H9 (cell line): ENCODE data around the gene RRP36. TPM values are rescaled to one million over a fixed set of nuclear protein-coding genes. Genes with fewer than 3 reads are reported as not detected.

ENCODE experiments used
- DNase-seq: peaks from one replicate; pipeline ENCODE4 v3.0.0-alpha.2; 2017
- H2AFZ ChIP-seq: one replicate; pipeline ENCODE4 v1.6.1; 2013; ENCODE audit warnings: mild to moderate bottlenecking, low read length, control low read depth, moderate library complexity
- H2AK5ac ChIP-seq: 2 replicates; pipeline ENCODE4 v1.6.1; 2013; ENCODE audit warnings: low read length, control low read depth, mixed read lengths; ENCODE audit not compliant: insufficient read length
- H2BK120ac ChIP-seq: one replicate; pipeline ENCODE4 v1.6.1; 2013; ENCODE audit warnings: low read depth, mild to moderate bottlenecking, low read length, control low read depth, inconsistent platforms; ENCODE audit not compliant: poor library complexity, severe bottlenecking
- H2BK12ac ChIP-seq: 2 replicates; pipeline ENCODE4 v1.6.1; 2013; ENCODE audit warnings: low read length, control low read depth, mixed read lengths, low read depth; ENCODE audit not compliant: insufficient read length
- H2BK15ac ChIP-seq: 2 replicates; pipeline ENCODE4 v1.6.1; 2013; ENCODE audit warnings: low read depth, low read length, control low read depth
- H2BK20ac ChIP-seq: one replicate; pipeline ENCODE4 v1.6.1; 2013; ENCODE audit warnings: low read depth, mild to moderate bottlenecking, low read length, control low read depth, inconsistent platforms; ENCODE audit not compliant: poor library complexity, severe bottlenecking
- H2BK5ac ChIP-seq: 2 replicates; pipeline ENCODE4 v1.6.1; 2013; ENCODE audit warnings: low read length, control low read depth, mixed read lengths; ENCODE audit not compliant: insufficient read length
- H3K14ac ChIP-seq: 2 replicates; pipeline ENCODE4 v1.6.1; 2013; ENCODE audit warnings: low read length, control low read depth; ENCODE audit not compliant: insufficient read depth
- H3K18ac ChIP-seq: 2 replicates; pipeline ENCODE4 v1.6.1; 2013; ENCODE audit warnings: low read depth, mild to moderate bottlenecking, mixed read lengths, low read length, control low read depth; ENCODE audit not compliant: insufficient read length
- H3K23ac ChIP-seq: 2 replicates; pipeline ENCODE4 v1.6.1; 2013; ENCODE audit warnings: low read length, control low read depth, mixed read lengths, low read depth; ENCODE audit not compliant: insufficient read length
- H3K23me2 ChIP-seq: 2 replicates; pipeline ENCODE4 v1.6.1; 2013; ENCODE audit warnings: low read depth, mild to moderate bottlenecking, mixed read lengths, low read length, control low read depth; ENCODE audit not compliant: insufficient read length, poor library complexity, severe bottlenecking
- H3K27ac ChIP-seq: 2 replicates; pipeline ENCODE4 v1.5.1; 2013; ENCODE audit warnings: low read length, control low read depth, mixed read lengths, low read depth; ENCODE audit not compliant: insufficient read length
- H3K27me3 ChIP-seq: 2 replicates; pipeline ENCODE4 v1.6.1; 2013; ENCODE audit warnings: low read length, control low read depth, inconsistent platforms; ENCODE audit not compliant: insufficient read depth
- H3K4ac ChIP-seq: 2 replicates; pipeline ENCODE4 v1.6.1; 2013; ENCODE audit warnings: low read depth, mild to moderate bottlenecking, control low read depth, inconsistent platforms, low read length, moderate library complexity
- H3K4me1 ChIP-seq: 2 replicates; pipeline ENCODE4 v1.6.1; 2013; ENCODE audit warnings: low read length, control low read depth, inconsistent platforms; ENCODE audit not compliant: insufficient read depth
- H3K4me2 ChIP-seq: 2 replicates; pipeline ENCODE4 v1.6.1; 2013; ENCODE audit warnings: low read length, control low read depth, mixed read lengths; ENCODE audit not compliant: insufficient read length, insufficient read depth
- H3K56ac ChIP-seq: 2 replicates; pipeline ENCODE4 v1.6.1; 2013; ENCODE audit warnings: low read depth, mild to moderate bottlenecking, mixed read lengths, low read length, control low read depth; ENCODE audit not compliant: insufficient read length
- H3K79me1 ChIP-seq: 2 replicates; pipeline ENCODE4 v1.6.1; 2013; ENCODE audit warnings: low read depth, mild to moderate bottlenecking, moderate library complexity, low read length, control low read depth, inconsistent platforms; ENCODE audit not compliant: insufficient read depth, poor library complexity, severe bottlenecking
- H3K79me2 ChIP-seq: 2 replicates; pipeline ENCODE4 v1.6.1; 2013; ENCODE audit warnings: low read length, control low read depth, inconsistent platforms; ENCODE audit not compliant: insufficient read depth
- H3K9ac ChIP-seq: 2 replicates; pipeline ENCODE4 v1.6.1; 2013; ENCODE audit warnings: low read length, control low read depth, mixed read lengths; ENCODE audit not compliant: insufficient read length; ENCODE audit errors: extremely low read depth
- H3K9me3 ChIP-seq: one replicate; pipeline ENCODE4 v1.6.1; 2013; ENCODE audit warnings: low read depth, low read length, inconsistent platforms; ENCODE audit not compliant: control insufficient read depth
- H3T11ph ChIP-seq: one replicate; pipeline ENCODE4 v1.6.1; 2013; ENCODE audit warnings: mild to moderate bottlenecking, low read length, control low read depth, inconsistent platforms
- H4K20me1 ChIP-seq: one replicate; pipeline ENCODE4 v1.6.1; 2013; ENCODE audit not compliant: control insufficient read depth, insufficient read length, insufficient read depth
- H4K5ac ChIP-seq: 2 replicates; pipeline ENCODE4 v1.6.1; 2013; ENCODE audit warnings: low read depth, mild to moderate bottlenecking, mixed read lengths, low read length, control low read depth; ENCODE audit not compliant: insufficient read length
- H4K8ac ChIP-seq: replicated peaks from 2 replicates; pipeline ENCODE4 v1.6.1; 2013; ENCODE audit warnings: low read length, control low read depth, mixed read lengths, low read depth; ENCODE audit not compliant: insufficient read length
- H4K91ac ChIP-seq: 2 replicates; pipeline ENCODE4 v1.6.1; 2013; ENCODE audit warnings: low read depth, mild to moderate bottlenecking, moderate library complexity, mixed read lengths, low read length, control low read depth; ENCODE audit not compliant: insufficient read length
- H3K27ac Mint-ChIP-seq, 3 experiments: 2 replicates in 2 of 3; 3 replicates in 1 of 3; pipeline ENCODE4 v1.8.0; 2020 to 2021; ENCODE audit warnings: mixed read lengths in 3 of 3, mild to moderate bottlenecking in 1 of 3, moderate library complexity in 1 of 3
- H3K27me3 Mint-ChIP-seq: 2 replicates; pipeline ENCODE4 v1.8.0; 2021; ENCODE audit warnings: low read depth, mild to moderate bottlenecking, moderate library complexity, mixed read lengths
- H3K36me3 Mint-ChIP-seq, 3 experiments: 2 replicates in 2 of 3; 3 replicates in 1 of 3; pipeline ENCODE4 v1.8.0; 2020 to 2021; ENCODE audit warnings: low read depth in 3 of 3, mixed read lengths in 3 of 3; ENCODE audit not compliant: insufficient read depth in 1 of 3
- H3K4me1 Mint-ChIP-seq, 2 experiments: 2 replicates each; pipeline ENCODE4 v1.8.0; 2020; ENCODE audit warnings: mixed read lengths in 2 of 2
- H3K4me3 Mint-ChIP-seq, 2 experiments: 2 replicates in 1 of 2; 3 replicates in 1 of 2; pipeline ENCODE4 v1.8.0; 2020 to 2021; ENCODE audit warnings: mild to moderate bottlenecking in 2 of 2, mixed read lengths in 2 of 2, moderate library complexity in 1 of 2
- H3K9me3 Mint-ChIP-seq, 2 experiments: 2 replicates in 1 of 2; 3 replicates in 1 of 2; pipeline ENCODE4 v1.8.0; 2020; ENCODE audit warnings: mild to moderate bottlenecking in 2 of 2, mixed read lengths in 2 of 2, moderate library complexity in 1 of 2
- WGBS: extraction: QIAGEN DNeasy Blood & Tissue Kit; methylation state at CpG from one replicate; pipeline ENCODE4 v1.1.7; 2013; ENCODE audit warnings: missing lambda C conversion rate, low lambda C conversion rate, mixed read lengths; ENCODE audit not compliant: insufficient read length; ENCODE audit errors: extremely low coverage; 5-methylcytosine and 5-hydroxymethylcytosine counted together
- total RNA-seq: library from RNA; stranded (reverse); gene quantifications from 2 replicates; pipeline ENCODE4 v1.2.1, GENCODE V29; 2021
- TF ChIP-seq, protein P1 (sequence below): fragments of 200-600 bp; sonication (generic); conservative IDR thresholded peaks from 3 replicates; pipeline ENCODE4 v1.8.0; 2021; ENCODE audit warnings: antibody characterized with exemption, mild to moderate bottlenecking

RRP36 gene
- total RNA-seq, 1 experiment from 2014 or later, result 117 TPM

GRCh38 chr6:42989923-42990322, 31.5 kb upstream of the RRP36 start:
- no peak overlapping the region for H3K14ac ChIP-seq
- no peak overlapping the region for H2AFZ ChIP-seq
- no peak overlapping the region for H3K27ac ChIP-seq
- no peak overlapping the region for H3K4ac ChIP-seq
- H3K27me3 ChIP-seq, result no peaks in the 10 kb centered on the region
- H3K4me2 ChIP-seq, result no peak overlapping the region
- H2BK20ac ChIP-seq, result no peak overlapping the region
- Mint-ChIP-seq H3K9me3 (no peaks in the 10 kb centered on the region), H3K4me3 (no peak overlapping the region), H3K27me3 (no peaks in the 10 kb centered on the region; the same call in 1 of the 2 replicates), H3K27ac (peak overlapping the region in 1 of 3 experiments; percentile 56; a peak in 1 of 7 replicates), H3K36me3 (peaks cover 14 to 48% (median 31%) of the 10 kb centered on the region in 3 experiments), H3K4me1 (peaks cover 17 to 23% of the 10 kb centered on the region in 2 experiments)
- no peaks in the 10 kb centered on the region; the same call in 1 of the 2 replicates for H3K79me2 ChIP-seq
- no peaks in the 10 kb centered on the region for H3K9me3 ChIP-seq
- DNase-seq, result no peak
- H4K20me1 ChIP-seq, result no peaks in the 10 kb centered on the region
- H3K18ac ChIP-seq, result no peak overlapping the region
- H4K91ac ChIP-seq, result no peak overlapping the region
- H2BK12ac ChIP-seq, result no peak overlapping the region
- no peaks in the 10 kb centered on the region for H3K4me1 ChIP-seq
- TF ChIP-seq, protein P1, sequence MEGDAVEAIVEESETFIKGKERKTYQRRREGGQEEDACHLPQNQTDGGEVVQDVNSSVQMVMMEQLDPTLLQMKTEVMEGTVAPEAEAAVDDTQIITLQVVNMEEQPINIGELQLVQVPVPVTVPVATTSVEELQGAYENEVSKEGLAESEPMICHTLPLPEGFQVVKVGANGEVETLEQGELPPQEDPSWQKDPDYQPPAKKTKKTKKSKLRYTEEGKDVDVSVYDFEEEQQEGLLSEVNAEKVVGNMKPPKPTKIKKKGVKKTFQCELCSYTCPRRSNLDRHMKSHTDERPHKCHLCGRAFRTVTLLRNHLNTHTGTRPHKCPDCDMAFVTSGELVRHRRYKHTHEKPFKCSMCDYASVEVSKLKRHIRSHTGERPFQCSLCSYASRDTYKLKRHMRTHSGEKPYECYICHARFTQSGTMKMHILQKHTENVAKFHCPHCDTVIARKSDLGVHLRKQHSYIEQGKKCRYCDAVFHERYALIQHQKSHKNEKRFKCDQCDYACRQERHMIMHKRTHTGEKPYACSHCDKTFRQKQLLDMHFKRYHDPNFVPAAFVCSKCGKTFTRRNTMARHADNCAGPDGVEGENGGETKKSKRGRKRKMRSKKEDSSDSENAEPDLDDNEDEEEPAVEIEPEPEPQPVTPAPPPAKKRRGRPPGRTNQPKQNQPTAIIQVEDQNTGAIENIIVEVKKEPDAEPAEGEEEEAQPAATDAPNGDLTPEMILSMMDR, result no peak
- no peak overlapping the region for H3K56ac ChIP-seq
- no peak overlapping the region for H4K8ac ChIP-seq
- no peak overlapping the region for H4K5ac ChIP-seq
- no CpG with 5 or more reads among the region's 5 CpGs for WGBS
- H2BK15ac ChIP-seq, result no peak overlapping the region
- H3T11ph ChIP-seq, result no peak overlapping the region
- H2BK120ac ChIP-seq, result no peak overlapping the region
- no peak overlapping the region for H2AK5ac ChIP-seq
- H3K79me1 ChIP-seq, result peaks cover 4% of the 10 kb centered on the region
- H2BK5ac ChIP-seq, result no peak overlapping the region
- H3K23me2 ChIP-seq, result no peaks in the 10 kb centered on the region
- H3K9ac ChIP-seq, result no peak overlapping the region
- no peak overlapping the region for H3K23ac ChIP-seq
